HCT116 (cell line): ENCODE data around the gene SLC39A13.

Source experiments
- CTCF ChIP-seq, 3 experiments: fragments of 200-600 bp in 1 of 3; sonication (generic) in 1 of 3; IDR thresholded peaks in 2 of 3; conservative IDR thresholded peaks in 1 of 3; 2 replicates each; pipeline ENCODE4 v1.5.1; 2012 to 2017; ENCODE audit warnings: low read depth in 2 of 3, low read length in 2 of 3, antibody characterized with exemption in 1 of 3, borderline replicate concordance in 1 of 3, control low read depth in 1 of 3, mild to moderate bottlenecking in 1 of 3, mixed read lengths in 1 of 3, mixed run types in 1 of 3, moderate library complexity in 1 of 3; ENCODE audit not compliant: insufficient read depth in 1 of 3
- ELF1 ChIP-seq: IDR thresholded peaks from 2 replicates; pipeline ENCODE4 v1.6.1; 2012; ENCODE audit warnings: low read depth, borderline replicate concordance
- POLR2A ChIP-seq: IDR thresholded peaks from 2 replicates; pipeline ENCODE4 v1.7.0; 2011; ENCODE audit warnings: borderline replicate concordance; ENCODE audit not compliant: insufficient read depth, insufficient read length; ENCODE audit errors: extremely low read depth
- POLR2AphosphoS5 ChIP-seq: IDR thresholded peaks from 2 replicates; pipeline ENCODE4 v1.6.1; 2011; ENCODE audit warnings: mild to moderate bottlenecking, low read depth, low read length, moderate library complexity

- TF ChIP-seq POLR2A, result no peak
- TF ChIP-seq CTCF (IDR thresholded peaks at IDR 0.05 in 2 of 3, conservative IDR thresholded peaks at IDR 0.05 in 1 of 3; ENCODE audit: borderline replicate concordance in 1 of 3, insufficient read depth in 1 of 3, low read depth in 2 of 3, low read length in 2 of 3), result no peak
- TF ChIP-seq POLR2AphosphoS5, result no peak
- TF ChIP-seq ELF1, result no peak
Measured at GRCh38 chr11:47389577-47390421, 18.6 kb upstream of the SLC39A13 start.
